Calu3 (cell line): ENCODE results near the gene MRPL18. TPM values are rescaled to one million over a fixed set of nuclear protein-coding genes. Genes with fewer than 3 reads are reported as not detected.
A peak's percentile ranks its signal among the peaks of the same experiment; 100 is the strongest.

Source experiments
- BruUV-seq: library from RNA; stranded (reverse); fragments of 400-500 nt; replicated peaks from 2 replicates; lab custom pipeline; 2021; lab: Mats Ljungman, UMichigan
- CTCF ChIA-PET: fragments of 300-600 bp; sonication (Branson Sonifier 250); formaldehyde crosslinking; loops from one replicate; lab custom pipeline; 2022; ENCODE audit warnings: antibody characterized with exemption; lab: Charles Lee
- DNase-seq: peaks from one replicate; pipeline ENCODE4 v3.0.0; 2022
- H3K27ac Mint-ChIP-seq: one replicate; pipeline ENCODE4 v1.8.0; 2022; ENCODE audit warnings: mixed read lengths; ENCODE audit not compliant: unreplicated experiment
- H3K27me3 Mint-ChIP-seq: one replicate; pipeline ENCODE4 v1.8.0; 2022; ENCODE audit warnings: mixed read lengths; ENCODE audit not compliant: unreplicated experiment
- H3K36me3 Mint-ChIP-seq: one replicate; pipeline ENCODE4 v1.8.0; 2022; ENCODE audit warnings: mild to moderate bottlenecking, moderate library complexity, mixed read lengths; ENCODE audit not compliant: insufficient read depth, unreplicated experiment
- H3K4me1 Mint-ChIP-seq: one replicate; pipeline ENCODE4 v1.8.0; 2022; ENCODE audit warnings: mild to moderate bottlenecking, low read depth, mixed read lengths; ENCODE audit not compliant: unreplicated experiment
- H3K4me3 Mint-ChIP-seq: one replicate; pipeline ENCODE4 v1.8.0; 2022; ENCODE audit warnings: mild to moderate bottlenecking, low read depth, moderate library complexity, mixed read lengths; ENCODE audit not compliant: unreplicated experiment
- H3K9me3 Mint-ChIP-seq: one replicate; pipeline ENCODE4 v1.8.0; 2022; ENCODE audit warnings: low read depth, mixed read lengths; ENCODE audit not compliant: unreplicated experiment
- intact Hi-C: fragments of 100-400 bp; cut with micrococcal nuclease; formaldehyde crosslinking; loops from one replicate; pipeline ENCODE4 v1.10.0; 2022; ENCODE audit not compliant: unreplicated experiment
- total RNA-seq: library from RNA; stranded (reverse); gene quantifications from 2 replicates; pipeline ENCODE4 v1.2.3, GENCODE V29; 2022
- TF ChIP-seq, protein P1 (sequence below): fragments of 200-600 bp; IDR thresholded peaks from one replicate; pipeline ENCODE4 v1.8.0; 2022; ENCODE audit warnings: antibody characterized with exemption; ENCODE audit not compliant: unreplicated experiment

The MRPL18 gene
- total RNA-seq, 1 experiment from 2014 or later = 86.6 TPM

DNA sequence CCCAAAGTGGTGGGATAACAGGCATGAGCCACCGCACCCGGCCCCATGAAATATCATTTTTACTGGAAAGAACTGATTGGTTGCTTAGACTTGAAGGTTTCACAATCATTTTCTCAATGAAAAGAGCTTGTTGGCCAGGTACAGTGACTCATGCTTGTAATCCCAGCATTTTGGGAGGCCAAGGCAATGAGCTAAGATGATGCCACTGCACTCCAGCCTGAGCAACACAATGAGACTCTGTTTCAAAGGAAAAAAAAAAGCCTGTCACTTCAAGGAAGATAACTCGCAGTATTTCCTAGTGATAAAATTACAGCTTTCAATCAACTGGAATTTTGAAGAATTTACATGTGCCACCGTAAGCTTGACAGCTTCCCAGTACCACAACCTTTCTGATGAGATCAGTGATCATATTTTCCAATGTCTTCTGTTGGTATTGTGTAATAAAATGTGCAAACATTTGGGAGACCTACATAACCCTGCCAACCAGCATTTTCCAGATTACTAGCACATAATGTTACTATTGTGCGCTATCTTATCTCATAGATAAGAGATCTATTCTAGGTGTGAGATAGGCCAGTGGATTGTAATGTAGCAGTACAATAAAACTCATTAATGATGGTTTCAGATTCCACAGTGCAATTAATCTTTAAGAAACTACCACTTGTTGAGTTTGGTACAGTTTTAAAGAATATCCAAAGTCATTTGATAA, 17.0 kb downstream of the MRPL18 start:
- peak overlapping the region; percentile 76 for H3K27ac Mint-ChIP-seq
- H3K4me3 Mint-ChIP-seq = peak overlapping the region; percentile 9
- TF ChIP-seq, protein P1, sequence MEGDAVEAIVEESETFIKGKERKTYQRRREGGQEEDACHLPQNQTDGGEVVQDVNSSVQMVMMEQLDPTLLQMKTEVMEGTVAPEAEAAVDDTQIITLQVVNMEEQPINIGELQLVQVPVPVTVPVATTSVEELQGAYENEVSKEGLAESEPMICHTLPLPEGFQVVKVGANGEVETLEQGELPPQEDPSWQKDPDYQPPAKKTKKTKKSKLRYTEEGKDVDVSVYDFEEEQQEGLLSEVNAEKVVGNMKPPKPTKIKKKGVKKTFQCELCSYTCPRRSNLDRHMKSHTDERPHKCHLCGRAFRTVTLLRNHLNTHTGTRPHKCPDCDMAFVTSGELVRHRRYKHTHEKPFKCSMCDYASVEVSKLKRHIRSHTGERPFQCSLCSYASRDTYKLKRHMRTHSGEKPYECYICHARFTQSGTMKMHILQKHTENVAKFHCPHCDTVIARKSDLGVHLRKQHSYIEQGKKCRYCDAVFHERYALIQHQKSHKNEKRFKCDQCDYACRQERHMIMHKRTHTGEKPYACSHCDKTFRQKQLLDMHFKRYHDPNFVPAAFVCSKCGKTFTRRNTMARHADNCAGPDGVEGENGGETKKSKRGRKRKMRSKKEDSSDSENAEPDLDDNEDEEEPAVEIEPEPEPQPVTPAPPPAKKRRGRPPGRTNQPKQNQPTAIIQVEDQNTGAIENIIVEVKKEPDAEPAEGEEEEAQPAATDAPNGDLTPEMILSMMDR = no peak
- no peaks in the 10 kb centered on the region for H3K9me3 Mint-ChIP-seq
- no TSS peak for BruUV-seq
- peaks cover 15% of the 10 kb centered on the region for H3K27me3 Mint-ChIP-seq
- H3K36me3 Mint-ChIP-seq = peaks cover 17% of the 10 kb centered on the region
- DNase-seq = peak; percentile 73
- H3K4me1 Mint-ChIP-seq = peaks cover 29% of the 10 kb centered on the region
- CTCF ChIA-PET = interaction anchor here (0.7 to 1.4 kb wide), 3 partner anchors 17 to 78 kb away, joined by 3 to 14 read pairs (median 4); partner anchors contain the start of genes MRPL18 and TCP1
- intact Hi-C loops = loop anchor here (1.0 to 5.0 kb wide), 2 partner anchors 17 to 45 kb away; partner anchors contain the start of gene MRPL18

DNA sequence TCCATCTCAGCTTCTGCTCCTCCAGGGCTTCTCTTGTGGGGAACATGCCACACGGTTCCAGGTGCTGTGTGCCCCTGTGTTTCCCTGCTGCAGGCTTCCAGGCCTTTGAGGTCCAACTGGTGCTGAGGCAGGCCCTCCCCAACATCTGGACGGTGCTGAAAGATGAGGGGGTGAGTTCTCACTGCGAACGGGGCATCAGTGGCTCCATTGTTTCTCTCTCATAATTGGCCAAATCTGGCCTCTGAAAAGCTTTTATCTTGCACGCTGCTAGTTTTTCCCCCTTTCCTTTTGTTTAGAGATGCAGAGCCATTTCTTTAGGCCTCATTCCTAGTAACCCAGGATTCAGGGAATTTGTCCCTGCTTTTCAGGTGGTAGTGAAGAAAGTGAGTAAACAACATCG, 18.4 kb downstream of the MRPL18 start:
- H3K27me3 Mint-ChIP-seq = peaks cover 20% of the 10 kb centered on the region
- no peak overlapping the region for H3K27ac Mint-ChIP-seq
- peaks cover 29% of the 10 kb centered on the region for H3K4me1 Mint-ChIP-seq
- CTCF ChIA-PET = no interaction called here
- BruUV-seq = no TSS peak
- no peaks in the 10 kb centered on the region for H3K9me3 Mint-ChIP-seq
- no peak overlapping the region for H3K4me3 Mint-ChIP-seq
- H3K36me3 Mint-ChIP-seq = peaks cover 17% of the 10 kb centered on the region
- intact Hi-C loops = loop anchor here (5.0 kb wide), 1 partner anchor 44 kb away; no protein-coding TSS in a partner anchor
- no peak for DNase-seq
- TF ChIP-seq, protein P1 = no peak

DNA sequence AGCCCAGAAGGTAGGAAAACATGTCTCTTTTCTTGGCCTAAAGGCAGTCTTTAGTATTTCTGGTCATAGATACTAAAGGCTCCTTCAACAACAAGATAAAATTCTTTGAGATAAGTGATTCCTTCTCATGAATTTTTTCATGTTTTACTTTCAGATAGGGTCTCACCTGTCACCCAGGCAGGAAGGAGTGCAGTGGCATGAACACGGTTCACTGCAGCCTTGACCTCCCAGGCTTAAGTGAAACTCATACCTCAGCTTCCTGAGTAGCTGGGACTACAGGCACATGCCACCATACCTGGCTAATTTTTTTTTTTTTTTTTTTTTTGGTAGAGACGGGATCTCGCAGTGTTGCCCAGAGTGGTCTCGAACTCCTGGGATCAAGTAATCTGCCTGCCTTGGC, 18.9 kb downstream of the MRPL18 start:
- intact Hi-C loops = loop anchor here (5.0 kb wide), 1 partner anchor 43 kb away; no protein-coding TSS in a partner anchor
- no TSS peak for BruUV-seq
- no peak for DNase-seq
- Mint-ChIP-seq H3K9me3 (no peaks in the 10 kb centered on the region), H3K4me1 (peaks cover 29% of the 10 kb centered on the region), H3K27ac (no peak overlapping the region), H3K36me3 (peaks cover 17% of the 10 kb centered on the region), H3K27me3 (peaks cover 25% of the 10 kb centered on the region), H3K4me3 (no peak overlapping the region)
- CTCF ChIA-PET = no interaction called here
- TF ChIP-seq, protein P1 = no peak

DNA sequence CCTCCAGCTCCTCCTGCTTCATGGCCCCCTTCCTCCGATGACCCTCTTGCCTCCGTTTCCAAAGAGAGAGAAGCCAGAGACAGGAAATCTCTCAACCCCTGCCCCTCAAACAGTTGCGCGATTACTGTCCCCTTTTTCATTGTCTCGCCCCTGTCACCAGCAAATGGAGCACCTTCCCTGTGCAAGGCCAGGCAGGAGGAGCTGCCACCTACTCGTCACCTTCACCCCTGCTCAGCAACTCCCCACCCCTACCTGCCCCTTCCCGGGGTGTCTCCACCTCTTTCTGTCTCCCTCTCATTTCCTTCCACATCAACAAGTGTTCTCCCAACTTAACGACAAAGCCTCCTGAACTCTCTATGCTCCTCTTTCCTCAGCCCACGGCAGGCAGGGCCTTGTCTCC, 23.5 kb downstream of the MRPL18 start:
- Mint-ChIP-seq H3K4me1 (peaks cover 7% of the 10 kb centered on the region), H3K4me3 (no peak overlapping the region), H3K27ac (no peak overlapping the region), H3K9me3 (no peaks in the 10 kb centered on the region), H3K36me3 (no peaks in the 10 kb centered on the region), H3K27me3 (peaks cover 52% of the 10 kb centered on the region)
- intact Hi-C loops = no loop called here
- no peak for DNase-seq
- no TSS peak for BruUV-seq
- TF ChIP-seq, protein P1 = no peak
- CTCF ChIA-PET = no interaction called here
